GM18868 (cell line): ENCODE measurements around the gene IQCE.
"Not testable (repeated sequence)": the region's sequence is repeated elsewhere in the genome, so short reads cannot be mapped to it uniquely, and the experiment has no call there.

Experiments used
- ATAC-seq: cut with Tn5 transposase; IDR thresholded peaks from one replicate; pipeline ENCODE4 v1.9.1; 2021; ENCODE audit warnings: mild to moderate bottlenecking, moderate library complexity; ENCODE audit not compliant: unreplicated experiment

IQCE gene

GRCh38 chr7:2575046-2575732, 16.4 kb downstream of the IQCE start:
- no peak for ATAC-seq

DNA sequence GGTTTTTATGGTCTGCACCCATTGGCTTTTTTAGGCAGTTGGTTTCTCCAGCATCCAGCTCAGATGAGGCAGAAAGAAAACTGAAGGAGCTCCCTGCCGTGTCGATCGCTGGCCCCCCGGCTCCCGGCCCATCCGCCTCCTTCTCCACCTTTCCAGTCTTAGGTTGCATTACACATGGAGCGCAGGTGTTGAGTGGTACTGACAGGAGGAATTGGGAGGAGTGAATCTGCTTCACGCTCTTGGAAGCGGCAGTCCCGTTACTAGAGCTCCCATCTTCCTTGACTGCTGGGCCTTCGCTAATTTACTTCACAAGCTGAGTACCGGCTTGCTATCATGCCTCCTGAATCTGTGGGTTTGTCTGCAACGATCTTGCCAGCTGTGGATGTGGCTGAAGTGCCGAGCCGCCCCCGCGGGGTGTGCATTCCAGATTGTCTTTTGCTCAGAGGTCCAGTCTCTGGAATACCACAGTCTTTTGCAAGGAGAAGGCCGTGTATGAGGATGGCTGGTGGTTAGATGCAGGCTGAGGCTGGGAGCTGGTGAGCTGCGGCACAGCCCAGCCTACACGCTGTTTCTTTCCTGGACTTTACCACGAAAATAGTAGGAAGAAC, 17.1 kb downstream of the IQCE start:
- ATAC-seq: no peak

DNA sequence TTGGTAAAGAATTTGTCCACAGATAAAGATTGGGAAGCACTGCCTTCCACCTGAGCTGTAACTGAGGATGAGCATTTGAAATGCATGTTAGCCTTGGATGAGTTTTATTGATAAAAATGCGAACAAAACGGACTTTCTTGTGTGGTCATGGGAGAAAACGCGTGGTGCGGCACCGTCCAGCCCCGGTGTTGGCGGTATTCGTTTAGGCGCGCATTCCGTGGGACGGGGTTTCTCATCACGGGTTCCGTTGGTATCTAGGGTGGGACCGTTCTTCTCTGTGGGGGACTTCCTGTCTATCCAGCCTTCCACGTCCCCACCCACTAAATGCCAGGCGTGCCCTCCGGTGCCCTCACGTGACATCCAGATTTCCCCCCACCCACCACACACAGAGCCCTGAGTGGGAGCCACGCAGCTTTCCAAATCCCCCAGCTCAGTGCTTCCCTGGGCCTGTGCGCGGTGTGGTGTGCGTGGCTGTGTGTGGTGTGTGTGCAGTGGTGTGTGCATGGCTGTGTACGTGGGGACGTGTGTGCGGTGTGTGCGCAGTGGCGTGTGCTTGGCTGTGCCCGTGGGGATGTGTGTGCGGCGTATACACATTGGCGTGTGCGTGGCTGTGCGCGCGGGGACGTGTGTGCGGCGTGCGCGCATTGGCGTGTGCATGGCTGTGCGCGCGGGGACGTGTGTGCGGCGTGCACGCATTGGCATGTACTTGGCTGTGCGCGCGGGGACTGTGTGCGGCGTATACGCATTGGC, 18.1 kb downstream of the IQCE start:
- no peak for ATAC-seq

DNA sequence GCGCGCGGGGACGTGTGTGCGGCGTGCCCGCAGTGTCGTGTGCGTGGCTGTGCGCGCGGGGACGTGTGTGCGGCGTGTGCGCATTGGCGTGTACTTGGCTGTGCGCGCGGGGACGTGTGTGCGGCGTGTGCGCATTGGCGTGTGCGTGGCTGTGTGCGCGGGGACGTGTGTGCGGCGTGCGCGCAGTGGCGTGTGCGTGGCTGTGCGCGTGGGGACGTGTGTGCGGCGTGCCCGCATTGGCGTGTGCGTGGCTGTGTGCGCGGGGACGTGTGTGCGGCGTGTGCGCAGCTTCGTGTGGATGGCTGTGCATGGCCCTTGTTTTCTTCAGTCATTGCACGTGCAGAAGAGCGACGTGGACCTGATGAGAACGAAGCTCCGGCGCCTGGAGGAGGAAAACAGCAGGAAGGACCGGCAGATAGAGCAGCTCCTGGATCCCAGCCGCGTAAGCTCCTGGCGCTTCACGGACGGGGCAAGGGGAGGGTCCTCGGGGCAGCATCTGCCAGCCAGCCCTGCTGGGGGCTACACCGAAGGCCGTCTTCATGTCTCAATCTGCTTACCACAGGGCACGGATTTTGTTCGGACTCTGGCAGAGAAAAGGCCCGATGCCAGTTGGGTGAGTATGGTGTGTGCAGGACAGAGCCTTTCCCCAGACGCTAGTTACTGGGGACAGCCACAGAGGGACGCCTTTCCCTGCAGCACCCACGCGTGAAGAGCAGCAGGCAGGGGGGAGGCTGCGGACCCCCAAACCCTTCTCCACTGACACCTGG, 19.3 kb downstream of the IQCE start:
- ATAC-seq: no peak

- no peak for ATAC-seq
Measured at GRCh38 chr7:2580636-2581035, 21.9 kb downstream of the IQCE start.

GRCh38 chr7:2582006-2582735, 23.4 kb downstream of the IQCE start:
- ATAC-seq: no peak

DNA sequence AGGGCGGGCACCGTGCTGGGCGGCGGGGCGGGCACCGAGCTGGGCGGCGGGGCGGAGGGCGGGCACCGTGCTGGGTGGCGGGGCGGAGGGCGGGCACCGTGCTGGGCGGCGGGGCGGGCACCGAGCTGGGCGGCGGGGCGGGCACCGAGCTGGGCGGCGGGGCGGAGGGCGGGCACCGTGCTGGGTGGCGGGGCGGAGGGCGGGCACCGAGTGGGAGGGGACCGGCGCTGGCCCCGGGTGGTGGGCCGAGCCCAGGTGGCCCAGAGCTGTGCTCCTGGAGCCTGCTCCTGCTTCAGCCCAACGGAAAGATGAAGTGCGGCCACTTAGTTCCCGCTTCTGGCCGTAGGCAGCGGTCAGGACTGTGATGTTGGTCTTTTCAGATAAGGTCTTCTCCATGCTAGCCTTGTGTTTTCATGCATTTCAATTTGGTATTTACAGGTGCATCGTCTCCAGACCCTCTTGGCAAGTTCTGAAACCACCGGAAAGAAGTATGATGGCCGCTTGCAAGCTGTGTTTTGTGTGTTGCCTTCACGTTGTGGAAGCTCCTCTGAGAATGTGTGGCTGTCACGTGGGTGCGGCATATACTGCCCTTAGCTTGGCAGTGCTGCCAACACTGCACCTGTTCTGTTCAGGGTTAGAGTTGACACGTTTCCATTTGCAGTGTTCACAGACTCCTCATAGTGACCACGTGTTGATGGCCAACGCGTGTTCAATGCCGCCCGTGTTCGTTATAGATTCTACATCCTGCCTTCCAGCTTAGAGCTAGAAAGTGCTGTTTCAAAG, 25.2 kb downstream of the IQCE start:
- no peak for ATAC-seq

- no peak for ATAC-seq
Measured at GRCh38 chr7:2585446-2585845, 26.7 kb downstream of the IQCE start.

DNA sequence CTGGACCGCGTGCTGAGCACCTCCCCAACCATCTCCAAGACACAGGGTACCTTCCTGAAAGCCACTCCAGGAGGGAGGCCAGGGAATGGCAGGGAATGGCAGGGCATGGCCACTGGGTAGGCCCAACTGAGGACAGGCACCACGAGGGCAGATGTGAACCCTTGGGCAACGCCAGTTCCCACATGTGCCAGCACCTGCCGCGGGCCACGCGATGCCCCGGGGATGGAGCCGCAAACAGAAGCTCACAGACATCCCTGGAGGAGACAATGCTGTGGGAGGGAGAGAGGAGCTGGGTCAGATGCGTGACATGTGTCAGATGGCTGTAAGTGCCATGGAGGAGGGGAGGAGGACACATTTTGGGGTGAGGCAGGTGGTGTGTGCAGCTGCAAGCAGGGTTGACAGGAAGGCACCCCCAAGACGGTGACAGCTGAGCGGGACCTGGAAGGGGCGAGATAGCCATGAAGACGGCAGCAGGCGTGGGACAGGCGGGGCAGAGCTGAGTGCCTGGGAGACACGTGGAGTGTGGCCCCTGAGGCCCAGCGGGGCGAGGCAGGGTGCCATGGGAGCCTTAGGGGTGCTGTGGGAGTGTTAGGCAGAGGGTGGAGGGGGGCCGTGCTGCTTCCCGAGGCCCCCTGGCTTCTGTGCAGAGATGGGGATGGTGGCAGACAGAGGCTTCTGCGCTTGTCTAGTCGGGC, 27.7 kb downstream of the IQCE start:
- ATAC-seq: no peak

DNA sequence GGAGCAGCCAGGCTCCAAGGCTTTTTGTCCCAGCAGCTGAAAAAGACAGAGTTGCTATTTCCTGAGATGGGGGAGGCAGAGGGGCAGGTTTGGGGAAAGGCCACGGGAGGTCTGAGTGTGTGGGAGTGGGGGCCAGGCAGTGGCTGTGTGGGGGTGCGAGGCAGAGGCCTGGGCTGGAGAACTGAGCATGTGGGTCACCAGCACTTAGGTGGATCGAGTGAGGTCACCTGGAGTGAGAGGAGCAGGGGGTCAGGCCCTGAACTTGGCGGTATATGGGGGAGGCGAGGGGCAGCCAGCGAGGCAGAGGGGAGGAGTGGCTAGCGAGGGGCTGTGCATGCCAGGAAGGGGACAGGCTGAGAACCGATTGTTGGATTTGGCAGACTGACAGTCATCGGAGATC, 28.4 kb downstream of the IQCE start:
- ATAC-seq: no peak

GRCh38 chr7:2587778-2588177, 29.0 kb downstream of the IQCE start:
- ATAC-seq: no peak

GRCh38 chr7:2589341-2589740, 30.6 kb downstream of the IQCE start:
- ATAC-seq: no peak

DNA sequence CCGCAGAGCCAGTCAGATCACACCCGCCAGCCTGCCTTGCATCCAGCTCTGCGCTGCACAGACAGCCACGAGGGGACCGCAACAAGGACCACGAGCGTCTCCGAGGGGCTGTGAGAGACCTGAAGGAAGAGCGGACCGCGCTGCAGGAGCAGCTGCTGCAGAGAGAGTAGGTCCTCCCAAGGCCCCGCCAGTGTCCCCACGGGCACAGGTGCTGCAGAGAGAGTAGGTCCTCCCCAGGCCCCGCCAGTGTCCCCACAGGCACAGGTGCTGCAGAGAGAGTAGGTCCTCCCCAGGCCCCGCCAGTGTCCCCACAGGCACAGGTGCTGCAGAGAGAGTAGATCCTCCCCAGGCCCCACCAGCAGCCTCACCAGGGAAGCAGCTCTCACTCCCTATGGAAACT, 31.2 kb downstream of the IQCE start:
- ATAC-seq: not testable (repeated sequence)

DNA sequence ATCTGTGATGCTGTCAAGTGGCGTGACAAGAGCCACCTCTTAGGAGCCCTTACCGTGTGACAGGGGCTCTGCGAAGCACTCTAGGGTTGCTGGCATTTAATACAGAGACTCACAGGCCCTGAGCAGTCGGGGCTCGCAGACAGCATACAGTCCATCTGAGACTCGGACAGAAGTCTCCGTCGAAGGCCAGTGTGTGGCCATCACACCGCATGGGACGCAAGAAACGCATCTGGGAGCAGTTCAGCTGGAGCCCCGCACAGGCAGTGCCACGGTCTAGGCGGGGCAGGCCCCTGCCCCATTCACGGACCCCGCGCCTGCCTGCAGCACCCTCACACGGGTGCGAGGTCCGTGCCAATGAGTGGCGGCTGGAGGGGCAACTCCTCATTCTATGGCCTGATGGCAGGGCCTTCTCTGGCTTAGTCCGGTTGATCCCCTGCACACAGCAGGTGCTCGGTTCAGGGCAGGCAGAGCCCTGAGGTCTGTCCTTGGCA, 33.6 kb downstream of the IQCE start:
- ATAC-seq: no peak

GRCh38 chr7:2593036-2593727, 34.4 kb downstream of the IQCE start:
- no peak for ATAC-seq

GRCh38 chr7:2594599-2594998, 35.8 kb downstream of the IQCE start:
- no peak for ATAC-seq

GRCh38 chr7:2595258-2595860, 36.6 kb downstream of the IQCE start:
- ATAC-seq: no peak
